Measurements from ENCODE around the gene ENGASE.

- TF ChIP-seq RAD21 (IDR thresholded peaks at IDR 0.05 in 1 of 2, conservative IDR thresholded peaks at IDR 0.05 in 1 of 2; ENCODE audit: low read depth in 2 of 2, low read length in 2 of 2) = no peak
- no peak for TF ChIP-seq EZH2 (IDR thresholded peaks at IDR 0.05; ENCODE audit: low read depth, low read length, severe bottlenecking)
- no peak for TF ChIP-seq CTCF (IDR thresholded peaks at IDR 0.05; ENCODE audit: control extremely low read depth in 1 of 3, insufficient read depth in 1 of 3, low read depth in 1 of 3, low read length in 3 of 3)
Measured at GRCh38 chr17:79093270-79093669, 18.6 kb downstream of the ENGASE start.
